PC-9 (cell line): ENCODE results near the gene ZWILCH. TPM values are rescaled to one million over a fixed set of nuclear protein-coding genes. Genes with fewer than 3 reads are reported as not detected.

Source experiments
- BruUV-seq: library from RNA; stranded (reverse); fragments of 400-500 nt; replicated peaks from 2 replicates; lab custom pipeline; 2021; lab: Mats Ljungman, UMichigan
- CTCF ChIA-PET: fragments of 300-600 bp; sonication (Branson Sonifier 250); formaldehyde crosslinking; loops from one replicate; lab custom pipeline; 2022; ENCODE audit warnings: antibody characterized with exemption; lab: Charles Lee
- POLR2A ChIA-PET: fragments of 300-600 bp; sonication (Branson Sonifier 250); formaldehyde crosslinking; loops from one replicate; lab custom pipeline; 2022; ENCODE audit warnings: antibody characterized with exemption; ENCODE audit not compliant: unreplicated experiment; lab: Charles Lee
- DNase-seq, 2 experiments: peaks; one replicate each; pipeline versions ENCODE4 v3.0.0 to v3.0.0-alpha.2; 2015 to 2022; ENCODE audit warnings: mixed read lengths in 1 of 2
- H2AFZ ChIP-seq: fragments of 200-600 bp; sonication (generic); 2 replicates; pipeline ENCODE4 v1.8.1; 2017; ENCODE audit warnings: antibody characterized with exemption
- H3F3A ChIP-seq: fragments of 200-600 bp; sonication (generic); 2 replicates; pipeline ENCODE4 v1.8.1; 2017; ENCODE audit warnings: antibody characterized with exemption, mild to moderate bottlenecking, low read depth; ENCODE audit not compliant: insufficient read depth
- H3K27ac ChIP-seq: fragments of 200-600 bp; sonication (generic); 2 replicates; pipeline ENCODE4 v1.6.1; 2016; ENCODE audit warnings: mixed run types
- H3K27me3 ChIP-seq: fragments of 200-600 bp; sonication (generic); 2 replicates; pipeline ENCODE4 v1.6.1; 2016; ENCODE audit warnings: low read depth, mixed run types; ENCODE audit not compliant: insufficient read depth
- H3K36me3 ChIP-seq: fragments of 200-600 bp; sonication (generic); 2 replicates; pipeline ENCODE4 v1.6.1; 2016; ENCODE audit warnings: low read depth, mixed run types
- H3K4me1 ChIP-seq: fragments of 200-600 bp; sonication (generic); replicated peaks from 2 replicates; pipeline ENCODE4 v1.6.1; 2016; ENCODE audit warnings: mixed run types; ENCODE audit not compliant: insufficient read depth
- H3K4me2 ChIP-seq: fragments of 200-600 bp; sonication (generic); 2 replicates; pipeline ENCODE4 v1.6.1; 2017; ENCODE audit warnings: mixed run types
- H3K4me3 ChIP-seq: fragments of 200-600 bp; sonication (generic); 2 replicates; pipeline ENCODE4 v1.6.1; 2016; ENCODE audit warnings: mixed run types
- H3K79me2 ChIP-seq: fragments of 200-600 bp; sonication (generic); 2 replicates; pipeline ENCODE4 v1.6.1; 2017; ENCODE audit warnings: low read depth, mixed run types
- H3K9me2 ChIP-seq: fragments of 200-600 bp; sonication (generic); 2 replicates; pipeline ENCODE4 v1.8.1; 2017; ENCODE audit warnings: mild to moderate bottlenecking; ENCODE audit not compliant: insufficient read depth
- H3K9me3 ChIP-seq: fragments of 200-600 bp; sonication (generic); 2 replicates; pipeline ENCODE4 v1.8.1; 2016; ENCODE audit warnings: low read depth; ENCODE audit not compliant: insufficient read depth
- H4K20me1 ChIP-seq: fragments of 200-600 bp; sonication (generic); 2 replicates; pipeline ENCODE4 v1.8.1; 2017; ENCODE audit not compliant: insufficient read depth
- CTCF ChIP-seq: fragments of 200-600 bp; sonication (generic); conservative IDR thresholded peaks from 2 replicates; pipeline ENCODE4 v1.6.1; 2017; ENCODE audit warnings: mixed run types, antibody characterized with exemption, mild to moderate bottlenecking, moderate library complexity
- EZH2 ChIP-seq: fragments of 200-600 bp; sonication (generic); IDR thresholded peaks from 2 replicates; pipeline ENCODE4 v1.8.0; 2017; ENCODE audit warnings: antibody characterized with exemption, low read depth
- intact Hi-C: fragments of 100-400 bp; cut with micrococcal nuclease; formaldehyde crosslinking; loops from one replicate; pipeline ENCODE4 v1.10.0; 2022; ENCODE audit not compliant: unreplicated experiment
- total RNA-seq: library from RNA; stranded (reverse); gene quantifications from 2 replicates; pipeline ENCODE4 v1.2.3, GENCODE V29; 2021

Gene ZWILCH
- total RNA-seq, 1 experiment from 2014 or later = 26.3 TPM

GRCh38 chr15:66481107-66481856, 23.8 kb upstream of the ZWILCH start:
- BruUV-seq = no TSS peak
- H3K27me3 ChIP-seq = no peaks in the 10 kb centered on the region
- no peaks in the 10 kb centered on the region for H3K79me2 ChIP-seq
- ChIA-PET POLR2A (interaction anchor here (0.5 kb wide), 3 partner anchors 19 to 541 kb away, joined by 3 to 4 read pairs (median 4); no protein-coding TSS in a partner anchor), CTCF (no interaction called here)
- intact Hi-C loops = loop anchor here (1.0 kb wide), 1 partner anchor 21 kb away; no protein-coding TSS in a partner anchor
- H3K9me2 ChIP-seq = no peaks in the 10 kb centered on the region
- TF ChIP-seq EZH2 (no peak), CTCF (no peak)
- H3K9me3 ChIP-seq = no peaks in the 10 kb centered on the region
- peak overlapping the region; percentile 47 for H3K27ac ChIP-seq
- no peak overlapping the region for H2AFZ ChIP-seq
- H4K20me1 ChIP-seq = no peaks in the 10 kb centered on the region
- peaks cover 47% of the 10 kb centered on the region for H3K4me1 ChIP-seq
- H3K4me3 ChIP-seq = no peak overlapping the region
- peaks cover 43% of the 10 kb centered on the region; the same call in 1 of the 2 replicates for H3F3A ChIP-seq
- no peaks in the 10 kb centered on the region for H3K36me3 ChIP-seq
- DNase-seq = peak; percentile 68 to 86
- H3K4me2 ChIP-seq = peak overlapping the region; percentile 47

GRCh38 chr15:66482539-66482938, 22.6 kb upstream of the ZWILCH start:
- Histone ChIP-seq H3K9me2 (no peaks in the 10 kb centered on the region), H3K4me2 (peak overlapping the region; percentile 46; the same call in 1 of the 2 replicates), H3K27me3 (no peaks in the 10 kb centered on the region), H3K9me3 (no peaks in the 10 kb centered on the region), H3K27ac (peak overlapping the region; percentile 72), H3K4me3 (no peak overlapping the region), H3F3A (peaks cover 43% of the 10 kb centered on the region; the same call in 1 of the 2 replicates), H3K36me3 (no peaks in the 10 kb centered on the region), H3K79me2 (no peaks in the 10 kb centered on the region), H3K4me1 (peaks cover 47% of the 10 kb centered on the region), H2AFZ (no peak overlapping the region), H4K20me1 (no peaks in the 10 kb centered on the region)
- TF ChIP-seq EZH2 (no peak), CTCF (no peak)
- no peak for DNase-seq
- no TSS peak for BruUV-seq
- CTCF ChIA-PET = no interaction called here
- POLR2A ChIA-PET = interaction anchor here (0.7 to 1.3 kb wide), 2 partner anchors 9 to 21 kb away, joined by 3 to 5 read pairs; no protein-coding TSS in a partner anchor
- intact Hi-C loops = loop anchor here (2.0 kb wide), 1 partner anchor 118 kb away; no protein-coding TSS in a partner anchor

- no peaks in the 10 kb centered on the region for H3K79me2 ChIP-seq
- H3K4me3 ChIP-seq = no peak overlapping the region
- no peaks in the 10 kb centered on the region for H3K9me3 ChIP-seq
- H3K36me3 ChIP-seq = no peaks in the 10 kb centered on the region
- DNase-seq = peak; percentile 89 to 94
- no peaks in the 10 kb centered on the region for H4K20me1 ChIP-seq
- TF ChIP-seq EZH2 (no peak), CTCF (no peak)
- H3K4me1 ChIP-seq = peaks cover 47% of the 10 kb centered on the region
- peaks cover 43% of the 10 kb centered on the region; the same call in 1 of the 2 replicates for H3F3A ChIP-seq
- no peaks in the 10 kb centered on the region for H3K9me2 ChIP-seq
- peak overlapping the region; percentile 46; the same call in 1 of the 2 replicates for H3K4me2 ChIP-seq
- peak overlapping the region; percentile 72 for H3K27ac ChIP-seq
- H3K27me3 ChIP-seq = no peaks in the 10 kb centered on the region
- ChIA-PET CTCF (no interaction called here), POLR2A (interaction anchor here (1.3 kb wide), 1 partner anchor 21 kb away, joined by 5 read pairs; no protein-coding TSS in a partner anchor)
- intact Hi-C loops = loop anchor here (1.0 to 2.0 kb wide), 4 partner anchors 11 to 118 kb away; partner anchors contain the start of genes MAP2K1 and SNAPC5
- no TSS peak for BruUV-seq
- H2AFZ ChIP-seq = no peak overlapping the region
These were observed 22.0 kb upstream of the ZWILCH start for GRCh38 chr15:66483131-66483566.
